SU-DHL-6 (cell line): ENCODE results near the gene PCK1.

Experiments used
- H2AFZ ChIP-seq: fragments of 200-600 bp; sonication (generic); 2 replicates; pipeline ENCODE4 v1.6.1; 2014; ENCODE audit warnings: low read depth, mild to moderate bottlenecking, moderate library complexity, mixed read lengths, antibody characterized with exemption, low read length; ENCODE audit not compliant: severe bottlenecking
- H3F3A ChIP-seq: fragments of 200-600 bp; shearing (Covaris generic); 2 replicates; pipeline ENCODE4 v1.6.0; 2016; ENCODE audit warnings: antibody characterized with exemption, mild to moderate bottlenecking; ENCODE audit not compliant: insufficient read depth
- H3K27ac ChIP-seq: fragments of 200-600 bp; sonication (generic); 2 replicates; pipeline ENCODE4 v1.5.1; 2016; ENCODE audit warnings: low read depth, mild to moderate bottlenecking, low read length, moderate library complexity, mixed read lengths
- H3K27me3 ChIP-seq: fragments of 200-600 bp; sonication (generic), shearing (Covaris generic); 2 replicates; pipeline ENCODE4 v1.6.0; 2014; ENCODE audit warnings: mild to moderate bottlenecking, low read length
- H3K36me3 ChIP-seq: fragments of 200-600 bp; sonication (generic); 2 replicates; pipeline ENCODE4 v1.6.1; 2014; ENCODE audit warnings: mild to moderate bottlenecking, low read length, mixed read lengths
- H3K4me2 ChIP-seq: fragments of 300-600, 200-600 bp; shearing (Covaris generic), sonication (generic); 2 replicates; pipeline ENCODE4 v1.6.0; 2014; ENCODE audit warnings: low read length, low read depth, mild to moderate bottlenecking; ENCODE audit not compliant: poor library complexity, severe bottlenecking
- H3K4me3 ChIP-seq: fragments of 200-600 bp; sonication (generic); 2 replicates; pipeline ENCODE4 v1.5.1; 2014; ENCODE audit warnings: antibody characterized with exemption, low read length, mild to moderate bottlenecking, mixed read lengths; ENCODE audit not compliant: insufficient read depth, poor library complexity, severe bottlenecking
- H3K79me2 ChIP-seq: fragments of 200-600 bp; sonication (generic); 2 replicates; pipeline ENCODE4 v1.6.1; 2014; ENCODE audit warnings: mild to moderate bottlenecking, low read length, moderate library complexity; ENCODE audit not compliant: insufficient read depth
- H3K9ac ChIP-seq: fragments of 200-600 bp; sonication (generic); 2 replicates; pipeline ENCODE4 v1.7.0; 2014; ENCODE audit warnings: mild to moderate bottlenecking, low read length
- H3K9me2 ChIP-seq: fragments of 200-600 bp; sonication (generic); replicated peaks from 2 replicates; pipeline ENCODE4 v1.6.1; 2014; ENCODE audit warnings: low read length; ENCODE audit not compliant: insufficient read depth
- H3K9me3 ChIP-seq: fragments of 200-600 bp; sonication (generic); 2 replicates; pipeline ENCODE4 v1.6.1; 2014; ENCODE audit warnings: low read length, mixed read lengths; ENCODE audit not compliant: insufficient read depth
- H4K20me1 ChIP-seq: fragments of 200-600 bp; sonication (generic); 2 replicates; pipeline ENCODE4 v1.6.1; 2014; ENCODE audit warnings: low read depth, mild to moderate bottlenecking, antibody characterized with exemption, low read length, moderate library complexity, mixed read lengths
- EZH2phosphoT487 ChIP-seq: fragments of 200-600 bp; sonication (generic), shearing (Covaris generic); conservative IDR thresholded peaks from 2 replicates; pipeline ENCODE4 v1.6.1; 2018; ENCODE audit warnings: mild to moderate bottlenecking, antibody characterized with exemption, low read length, moderate library complexity, mixed read lengths
- TF ChIP-seq, protein P1 (sequence below): fragments of 200-600 bp; sonication (generic); IDR thresholded peaks from one replicate; pipeline ENCODE4 v1.5.1; 2017; ENCODE audit warnings: antibody characterized with exemption, mild to moderate bottlenecking, low read length, moderate library complexity; ENCODE audit not compliant: insufficient read depth, poor library complexity, severe bottlenecking

PCK1 gene

DNA sequence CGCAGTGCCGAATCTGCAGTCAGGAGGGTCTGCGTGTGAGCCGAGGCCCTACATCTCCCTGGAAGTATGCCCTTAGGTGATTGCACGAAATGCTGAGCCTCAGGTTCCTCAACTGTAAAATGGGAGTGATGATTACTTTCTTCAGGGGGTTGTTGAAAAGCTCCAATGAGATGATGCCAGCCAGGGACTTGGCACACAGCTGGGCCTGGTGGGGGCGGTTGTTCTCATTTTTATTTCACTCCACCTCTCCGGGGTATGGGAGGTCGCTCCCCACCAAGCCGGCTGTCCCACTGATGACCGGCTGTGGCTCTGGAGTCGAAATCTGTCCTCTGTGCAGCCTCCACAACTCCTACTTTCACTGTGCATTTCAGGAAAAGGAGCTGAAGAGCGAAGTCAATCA lies 8.1 kb downstream of the PCK1 start:
- H3K9me2 ChIP-seq, result no peaks in the 10 kb centered on the region
- no peaks in the 10 kb centered on the region for H3K9me3 ChIP-seq
- H3K36me3 ChIP-seq, result no peaks in the 10 kb centered on the region
- H3K4me2 ChIP-seq, result no peak overlapping the region
- no peaks in the 10 kb centered on the region for H4K20me1 ChIP-seq
- H2AFZ ChIP-seq, result no peak overlapping the region
- no peak overlapping the region for H3K4me3 ChIP-seq
- TF ChIP-seq, protein P1, sequence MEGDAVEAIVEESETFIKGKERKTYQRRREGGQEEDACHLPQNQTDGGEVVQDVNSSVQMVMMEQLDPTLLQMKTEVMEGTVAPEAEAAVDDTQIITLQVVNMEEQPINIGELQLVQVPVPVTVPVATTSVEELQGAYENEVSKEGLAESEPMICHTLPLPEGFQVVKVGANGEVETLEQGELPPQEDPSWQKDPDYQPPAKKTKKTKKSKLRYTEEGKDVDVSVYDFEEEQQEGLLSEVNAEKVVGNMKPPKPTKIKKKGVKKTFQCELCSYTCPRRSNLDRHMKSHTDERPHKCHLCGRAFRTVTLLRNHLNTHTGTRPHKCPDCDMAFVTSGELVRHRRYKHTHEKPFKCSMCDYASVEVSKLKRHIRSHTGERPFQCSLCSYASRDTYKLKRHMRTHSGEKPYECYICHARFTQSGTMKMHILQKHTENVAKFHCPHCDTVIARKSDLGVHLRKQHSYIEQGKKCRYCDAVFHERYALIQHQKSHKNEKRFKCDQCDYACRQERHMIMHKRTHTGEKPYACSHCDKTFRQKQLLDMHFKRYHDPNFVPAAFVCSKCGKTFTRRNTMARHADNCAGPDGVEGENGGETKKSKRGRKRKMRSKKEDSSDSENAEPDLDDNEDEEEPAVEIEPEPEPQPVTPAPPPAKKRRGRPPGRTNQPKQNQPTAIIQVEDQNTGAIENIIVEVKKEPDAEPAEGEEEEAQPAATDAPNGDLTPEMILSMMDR, result no peak
- no peak for TF ChIP-seq EZH2phosphoT487
- no peaks in the 10 kb centered on the region for H3F3A ChIP-seq
- no peaks in the 10 kb centered on the region for H3K79me2 ChIP-seq
- no peak overlapping the region for H3K9ac ChIP-seq
- H3K27ac ChIP-seq, result no peak overlapping the region
- H3K27me3 ChIP-seq, result no peaks in the 10 kb centered on the region

DNA sequence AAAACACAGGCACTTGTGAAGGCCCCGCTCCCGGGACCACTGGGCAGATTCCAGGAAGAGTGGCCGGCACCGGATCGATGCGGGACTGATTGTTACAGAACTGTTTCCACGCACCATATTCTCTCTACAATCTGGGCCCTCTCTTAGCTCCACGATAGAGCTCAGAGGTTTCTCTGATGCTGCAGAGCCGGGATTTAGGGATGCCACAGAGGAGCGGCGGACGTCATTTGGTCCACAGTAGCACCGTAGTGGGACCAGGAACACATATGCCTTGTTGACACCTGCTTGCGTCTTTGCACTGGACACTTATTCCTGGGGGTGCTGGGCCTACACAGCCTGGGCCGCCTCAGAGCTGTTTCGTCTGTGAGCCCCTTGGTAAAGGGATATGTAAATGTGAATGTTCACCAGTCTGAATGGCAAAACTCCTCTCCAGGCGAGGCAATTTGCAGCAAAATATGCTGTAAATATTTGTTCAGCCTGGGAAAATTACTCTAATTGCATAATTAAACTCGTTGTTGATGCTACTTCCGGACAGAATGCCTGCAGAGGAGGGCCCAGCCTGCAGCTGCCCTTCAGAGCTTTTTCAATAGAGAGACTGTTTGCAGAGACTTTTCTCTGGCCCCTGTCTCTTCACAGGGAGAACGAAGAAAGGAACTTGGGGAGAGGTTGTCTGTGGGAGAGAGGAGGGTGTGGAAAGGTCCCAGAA lies 9.4 kb downstream of the PCK1 start:
- Histone ChIP-seq H3K9me3 (no peaks in the 10 kb centered on the region), H3K27ac (no peak overlapping the region), H2AFZ (no peak overlapping the region), H3K79me2 (no peaks in the 10 kb centered on the region), H3F3A (no peaks in the 10 kb centered on the region), H3K4me3 (no peak overlapping the region), H4K20me1 (no peaks in the 10 kb centered on the region), H3K36me3 (no peaks in the 10 kb centered on the region), H3K9ac (no peak overlapping the region), H3K27me3 (no peaks in the 10 kb centered on the region), H3K4me2 (no peak overlapping the region), H3K9me2 (no peaks in the 10 kb centered on the region)
- TF ChIP-seq, protein P1, result no peak
- no peak for TF ChIP-seq EZH2phosphoT487

DNA sequence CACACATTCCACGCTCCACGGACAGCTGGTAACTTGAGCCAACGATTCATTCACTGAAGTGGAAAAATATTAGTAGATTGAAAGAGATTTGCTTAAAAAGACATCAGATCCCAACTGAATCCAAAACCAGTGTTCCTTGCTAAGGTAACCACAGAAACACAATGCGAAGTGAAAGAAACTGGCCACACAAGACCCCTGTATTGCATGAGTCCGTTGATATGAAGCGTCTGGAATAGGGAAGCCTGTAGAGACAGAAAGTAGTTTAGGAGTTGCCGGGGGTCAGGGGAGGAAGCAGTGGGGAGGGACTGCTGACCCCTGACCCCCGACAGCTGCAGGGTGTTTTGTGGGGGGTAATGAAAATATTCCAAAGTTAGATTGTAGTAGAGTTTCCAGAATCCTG lies 10.0 kb downstream of the PCK1 start:
- no peak overlapping the region for H3K4me3 ChIP-seq
- no peaks in the 10 kb centered on the region for H3K36me3 ChIP-seq
- H3K79me2 ChIP-seq, result no peaks in the 10 kb centered on the region
- H3F3A ChIP-seq, result no peaks in the 10 kb centered on the region
- H3K9ac ChIP-seq, result no peak overlapping the region
- no peak overlapping the region for H2AFZ ChIP-seq
- no peaks in the 10 kb centered on the region for H3K9me2 ChIP-seq
- H3K4me2 ChIP-seq, result no peak overlapping the region
- TF ChIP-seq, protein P1, result no peak
- no peak for TF ChIP-seq EZH2phosphoT487
- H4K20me1 ChIP-seq, result no peaks in the 10 kb centered on the region
- no peak overlapping the region for H3K27ac ChIP-seq
- no peaks in the 10 kb centered on the region for H3K27me3 ChIP-seq
- H3K9me3 ChIP-seq, result no peaks in the 10 kb centered on the region
